CD4-positive, alpha-beta T cell (primary cell): ENCODE measurements around the gene CDK4. TPM values are rescaled to one million over a fixed set of nuclear protein-coding genes. Genes with fewer than 3 reads are reported as not detected.

Experiments used
- ATAC-seq: fragments of 200-7000 bp; cut with Tn5 transposase; one replicate; pipeline ENCODE4 v1.10.0; 2022; ENCODE audit warnings: mild to moderate bottlenecking; ENCODE audit not compliant: poor library complexity
- CTCF ChIA-PET: fragments of 350-600 bp; sonication (Branson Sonifier 250); formaldehyde crosslinking; loops from one replicate; lab custom pipeline; 2021; ENCODE audit warnings: antibody characterized with exemption, inconsistent platforms; lab: Charles Lee
- POLR2A ChIA-PET: fragments of 350-600 bp; sonication (Branson Sonifier 250); formaldehyde crosslinking; loops from one replicate; lab custom pipeline; 2021; ENCODE audit warnings: antibody characterized with exemption, inconsistent platforms; lab: Charles Lee
- DNase-seq, 14 experiments: peaks; one replicate each; pipeline ENCODE4 v3.0.0-alpha.2; 2013 to 2020; ENCODE audit warnings: mixed read lengths in 2 of 14
- H3K27ac ChIP-seq, 2 donors: one replicate each; pipeline versions ENCODE4 v1.5.1 to v1.7.0; 2013; ENCODE audit warnings: low read length in 2 of 2, low read depth in 1 of 2, mild to moderate bottlenecking in 1 of 2
- H3K27me3 ChIP-seq, 2 experiments: 1 replicate in 1 of 2; 2 replicates in 1 of 2; pipeline versions ENCODE4 v1.6.1 to v1.7.0; 2013; ENCODE audit warnings: low read length in 2 of 2, control low read depth in 1 of 2, mild to moderate bottlenecking in 1 of 2, moderate library complexity in 1 of 2; ENCODE audit not compliant: insufficient read depth in 2 of 2, control insufficient read depth in 1 of 2
- H3K36me3 ChIP-seq: one replicate; pipeline ENCODE4 v1.6.1; 2013; ENCODE audit warnings: low read length, control low read depth; ENCODE audit not compliant: insufficient read depth
- H3K4me1 ChIP-seq: one replicate; pipeline ENCODE4 v1.6.1; 2013; ENCODE audit warnings: low read length, control low read depth; ENCODE audit not compliant: insufficient read depth
- H3K4me3 ChIP-seq: one replicate; pipeline ENCODE4 v1.5.1; 2013; ENCODE audit warnings: mild to moderate bottlenecking, low read length, moderate library complexity
- H3K9me3 ChIP-seq, 2 experiments: 1 replicate in 1 of 2; 2 replicates in 1 of 2; pipeline versions ENCODE4 v1.6.1 to v1.7.0; 2013; ENCODE audit warnings: low read length in 2 of 2, mild to moderate bottlenecking in 2 of 2, control low read depth in 1 of 2, moderate library complexity in 1 of 2; ENCODE audit not compliant: control insufficient read depth in 1 of 2, insufficient read depth in 1 of 2
- H3K27ac Mint-ChIP-seq: one replicate; pipeline ENCODE4 v1.8.0; 2020; ENCODE audit warnings: mixed read lengths
- H3K27me3 Mint-ChIP-seq: one replicate; pipeline ENCODE4 v1.8.0; 2021; ENCODE audit warnings: mixed read lengths
- H3K36me3 Mint-ChIP-seq: one replicate; pipeline ENCODE4 v1.8.0; 2021; ENCODE audit warnings: low read depth, mixed read lengths
- H3K4me1 Mint-ChIP-seq: one replicate; pipeline ENCODE4 v1.8.0; 2021; ENCODE audit warnings: low read depth, mixed read lengths
- H3K4me3 Mint-ChIP-seq: one replicate; pipeline ENCODE4 v1.8.0; 2020; ENCODE audit warnings: mild to moderate bottlenecking, mixed read lengths
- H3K9me3 Mint-ChIP-seq: one replicate; pipeline ENCODE4 v1.8.0; 2020; ENCODE audit warnings: mixed read lengths
- CTCF ChIP-seq: fragments of 200-600 bp; IDR thresholded peaks from one replicate; pipeline ENCODE4 v1.8.0; 2022; ENCODE audit warnings: antibody characterized with exemption, mild to moderate bottlenecking
- intact Hi-C, 2 experiments: fragments of 100-400 bp; cut with DNase I in 1 of 2; cut with micrococcal nuclease in 1 of 2; formaldehyde crosslinking; loops; one replicate each; pipeline versions ENCODE4 v1.15.1 to v1.9.0; 2023 to 2025; cut with DNase I, micrococcal nuclease
- total RNA-seq, 174 experiments: library from RNA in 2 of 174; stranded (reverse) in 2 of 174; gene quantifications; one replicate each; pipeline ENCODE4 v1.2.3 and lab custom pipeline; 2021 to 2026

The CDK4 gene
- total RNA-seq, 2 experiments from 2014 or later, result 8.7 to 10.8 TPM

- H3K4me3 ChIP-seq, result peak overlapping the region; percentile 95
- peaks cover 42% of the 10 kb centered on the region for H3K36me3 Mint-ChIP-seq
- DNase-seq (peak; percentile 63 to 93 (median 74)), ATAC-seq (peak; percentile 49)
- H3K27me3 ChIP-seq, result no peaks in the 10 kb centered on the region
- no peaks in the 10 kb centered on the region for H3K9me3 Mint-ChIP-seq
- H3K27ac Mint-ChIP-seq, result peak overlapping the region; percentile 94
- H3K27me3 Mint-ChIP-seq, result no peaks in the 10 kb centered on the region
- ChIA-PET CTCF (interaction anchor here (0.9 to 2.3 kb wide), 6 partner anchors 14 to 283 kb away, joined by 3 to 12 read pairs (median 6); partner anchors contain the start of genes B4GALNT1, GLI1 and MARCHF9), POLR2A (interaction anchor here (0.8 to 2.6 kb wide), 17 partner anchors 8 to 283 kb away, joined by 3 to 26 read pairs (median 4); partner anchors contain the start of genes ATP23, B4GALNT1, CDK4 and CTDSP2)
- peaks cover 34% of the 10 kb centered on the region for H3K36me3 ChIP-seq
- intact Hi-C loops, result loop anchor here (1.0 to 5.0 kb wide), 5 partner anchors 10 to 159 kb away; partner anchors contain the start of genes B4GALNT1 (in 1 of the 2), CDK4 (in 1 of the 2) and OS9 (in 1 of the 2)
- H3K4me3 Mint-ChIP-seq, result peak overlapping the region; percentile 88
- peaks cover 69% of the 10 kb centered on the region for H3K4me1 Mint-ChIP-seq
- TF ChIP-seq CTCF, result peak; percentile 61
- H3K4me1 ChIP-seq, result peaks cover 73% of the 10 kb centered on the region
- peak overlapping the region; percentile 83 to 93 for H3K27ac ChIP-seq
- no peaks in the 10 kb centered on the region for H3K9me3 ChIP-seq
These were observed 10.0 kb downstream of the CDK4 start for GRCh38 chr12:57741844-57742738.

DNA sequence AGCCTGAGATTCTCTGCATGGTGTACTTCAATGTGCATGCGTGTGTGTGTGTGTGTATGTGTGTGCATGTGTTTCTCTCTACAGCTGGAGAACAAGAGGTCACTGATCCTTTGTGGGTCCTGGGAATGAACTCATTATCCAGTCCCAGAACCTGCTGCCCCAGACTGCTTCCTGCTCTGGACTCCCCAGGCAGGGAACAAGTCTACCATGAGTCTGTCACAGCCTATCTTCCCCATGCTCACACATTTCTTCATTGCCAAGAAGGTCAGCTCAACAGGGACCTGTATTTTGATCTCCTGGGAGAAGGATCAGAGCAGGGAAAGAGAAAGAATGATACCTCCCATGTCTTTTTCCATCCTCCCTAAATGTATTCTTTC, 10.7 kb downstream of the CDK4 start:
- no peaks in the 10 kb centered on the region for H3K9me3 Mint-ChIP-seq
- H3K4me1 ChIP-seq, result peaks cover 77% of the 10 kb centered on the region
- H3K36me3 Mint-ChIP-seq, result peaks cover 41% of the 10 kb centered on the region
- ChIA-PET POLR2A (interaction anchor here (0.8 to 2.6 kb wide), 20 partner anchors 9 to 282 kb away, joined by 3 to 26 read pairs (median 4); partner anchors contain the start of genes ATP23, B4GALNT1, CDK4 and CTDSP2), CTCF (interaction anchor here (0.9 to 2.3 kb wide), 6 partner anchors 15 to 283 kb away, joined by 3 to 12 read pairs (median 6); partner anchors contain the start of genes B4GALNT1, GLI1 and MARCHF9)
- H3K9me3 ChIP-seq, result no peaks in the 10 kb centered on the region
- H3K36me3 ChIP-seq, result peaks cover 34% of the 10 kb centered on the region
- no peaks in the 10 kb centered on the region for H3K27me3 ChIP-seq
- H3K27ac ChIP-seq, result peak overlapping the region; percentile 83 to 93
- H3K27ac Mint-ChIP-seq, result peak overlapping the region; percentile 94
- ATAC-seq (no peak), DNase-seq (no peak)
- no peak for TF ChIP-seq CTCF
- intact Hi-C loops, result loop anchor here in 1 of 2 experiments (1.0 to 5.0 kb wide), 3 partner anchors 11 to 114 kb away; partner anchors contain the start of genes CDK4 and OS9
- H3K27me3 Mint-ChIP-seq, result no peaks in the 10 kb centered on the region
- peak overlapping the region; percentile 95 for H3K4me3 ChIP-seq
- H3K4me3 Mint-ChIP-seq, result peak overlapping the region; percentile 88
- H3K4me1 Mint-ChIP-seq, result peaks cover 68% of the 10 kb centered on the region
